A673 (cell line): ENCODE results near the gene RICTOR. TPM values are rescaled to one million over a fixed set of nuclear protein-coding genes. Genes with fewer than 3 reads are reported as not detected.

Source experiments
- BruUV-seq: library from RNA; stranded (reverse); fragments of 400-500 nt; replicated peaks from 2 replicates; lab custom pipeline; 2021; lab: Mats Ljungman, UMichigan
- CTCF ChIA-PET: fragments of 300-600 bp; sonication (Branson Sonifier 250); formaldehyde crosslinking; loops from one replicate; lab custom pipeline; 2022; ENCODE audit warnings: antibody characterized with exemption; lab: Charles Lee
- POLR2A ChIA-PET: fragments of 300-600 bp; sonication (Branson Sonifier 250); formaldehyde crosslinking; loops from one replicate; lab custom pipeline; 2022; ENCODE audit warnings: antibody characterized with exemption; ENCODE audit not compliant: low non-redundant PET; lab: Charles Lee
- DNase-seq: peaks from one replicate; pipeline ENCODE4 v3.0.0-alpha.2; 2015; ENCODE audit warnings: low spot score
- H3K27ac ChIP-seq: fragments of 200-600 bp; sonication (generic); 2 replicates; pipeline ENCODE4 v1.5.1; 2016; ENCODE audit warnings: mixed run types, low read depth, mild to moderate bottlenecking, mixed read lengths, antibody characterized with exemption, low read length; ENCODE audit not compliant: poor library complexity, severe bottlenecking
- H3K27me3 ChIP-seq: fragments of 200-600 bp; sonication (generic); replicated peaks from 2 replicates; pipeline ENCODE4 v1.6.1; 2017; ENCODE audit warnings: mixed run types, low read depth, mild to moderate bottlenecking, mixed read lengths, antibody characterized with exemption, low read length; ENCODE audit not compliant: insufficient read depth, poor library complexity
- H3K36me3 ChIP-seq: fragments of 200-600 bp; sonication (generic); 2 replicates; pipeline ENCODE4 v1.6.1; 2016; ENCODE audit warnings: mixed run types, mild to moderate bottlenecking, mixed read lengths, antibody characterized with exemption, low read length; ENCODE audit not compliant: insufficient read depth, poor library complexity, severe bottlenecking
- H3K4me1 ChIP-seq: fragments of 200-600 bp; sonication (generic); 2 replicates; pipeline ENCODE4 v1.6.1; 2017; ENCODE audit warnings: mixed run types, mild to moderate bottlenecking, mixed read lengths, antibody characterized with exemption, low read length; ENCODE audit not compliant: insufficient read depth, poor library complexity, severe bottlenecking
- H3K4me3 ChIP-seq: fragments of 200-600 bp; sonication (generic); 2 replicates; pipeline ENCODE4 v1.5.1; 2016; ENCODE audit warnings: low read depth, mixed run types, mild to moderate bottlenecking, mixed read lengths, low read length; ENCODE audit not compliant: poor library complexity, severe bottlenecking
- H3K9me3 ChIP-seq: fragments of 200-600 bp; sonication (generic); 2 replicates; pipeline ENCODE4 v1.6.1; 2016; ENCODE audit warnings: mixed run types, low read depth, mild to moderate bottlenecking, mixed read lengths, antibody characterized with exemption, low read length; ENCODE audit not compliant: poor library complexity, severe bottlenecking
- EZH2 ChIP-seq: fragments of 200-600 bp; sonication (generic); IDR thresholded peaks from 2 replicates; pipeline ENCODE4 v1.6.1; 2017; ENCODE audit warnings: borderline replicate concordance, low read depth, mild to moderate bottlenecking, mixed read lengths, antibody characterized with exemption, low read length; ENCODE audit not compliant: poor library complexity, severe bottlenecking
- intact Hi-C: fragments of 100-400 bp; cut with micrococcal nuclease; formaldehyde crosslinking; loops from one replicate; pipeline ENCODE4 v1.10.0; 2022; ENCODE audit not compliant: unreplicated experiment
- total RNA-seq: library from RNA; stranded (reverse); gene quantifications from 2 replicates; pipeline ENCODE4 v1.2.3, GENCODE V29; 2021
- TF ChIP-seq, protein P1 (sequence below): fragments of 300-800, 200-600 bp; sonication (generic); conservative IDR thresholded peaks from 2 replicates; pipeline ENCODE4 v1.5.1; 2017; ENCODE audit warnings: low read depth, mild to moderate bottlenecking, antibody characterized with exemption, low read length, moderate library complexity, mixed read lengths

The RICTOR gene
- total RNA-seq, 1 experiment from 2014 or later: 23.3 TPM

DNA sequence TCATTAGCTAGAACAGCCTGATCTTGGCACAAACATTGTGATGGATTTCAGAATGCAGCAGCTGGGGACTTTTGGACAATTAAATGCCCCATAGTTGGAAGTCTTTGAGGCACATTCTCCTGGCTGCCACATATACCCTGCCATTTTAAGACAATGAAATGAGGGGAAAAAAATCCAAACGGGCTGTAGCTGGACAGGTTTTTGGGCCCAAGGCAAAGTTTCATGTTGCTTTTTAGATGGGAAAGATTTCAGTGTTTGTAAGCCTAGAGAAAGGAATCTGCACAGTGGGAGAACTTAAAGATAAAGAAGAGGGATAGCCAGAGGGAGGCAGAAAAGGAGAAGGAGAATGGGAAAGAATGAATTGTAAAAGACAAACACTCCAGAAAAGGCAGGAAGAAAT is 30.0 kb upstream of the RICTOR start:
- no peak overlapping the region for H3K27ac ChIP-seq
- H3K4me3 ChIP-seq: no peak overlapping the region
- BruUV-seq: no TSS peak
- TF ChIP-seq, protein P1, sequence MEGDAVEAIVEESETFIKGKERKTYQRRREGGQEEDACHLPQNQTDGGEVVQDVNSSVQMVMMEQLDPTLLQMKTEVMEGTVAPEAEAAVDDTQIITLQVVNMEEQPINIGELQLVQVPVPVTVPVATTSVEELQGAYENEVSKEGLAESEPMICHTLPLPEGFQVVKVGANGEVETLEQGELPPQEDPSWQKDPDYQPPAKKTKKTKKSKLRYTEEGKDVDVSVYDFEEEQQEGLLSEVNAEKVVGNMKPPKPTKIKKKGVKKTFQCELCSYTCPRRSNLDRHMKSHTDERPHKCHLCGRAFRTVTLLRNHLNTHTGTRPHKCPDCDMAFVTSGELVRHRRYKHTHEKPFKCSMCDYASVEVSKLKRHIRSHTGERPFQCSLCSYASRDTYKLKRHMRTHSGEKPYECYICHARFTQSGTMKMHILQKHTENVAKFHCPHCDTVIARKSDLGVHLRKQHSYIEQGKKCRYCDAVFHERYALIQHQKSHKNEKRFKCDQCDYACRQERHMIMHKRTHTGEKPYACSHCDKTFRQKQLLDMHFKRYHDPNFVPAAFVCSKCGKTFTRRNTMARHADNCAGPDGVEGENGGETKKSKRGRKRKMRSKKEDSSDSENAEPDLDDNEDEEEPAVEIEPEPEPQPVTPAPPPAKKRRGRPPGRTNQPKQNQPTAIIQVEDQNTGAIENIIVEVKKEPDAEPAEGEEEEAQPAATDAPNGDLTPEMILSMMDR: no peak
- TF ChIP-seq EZH2: no peak
- intact Hi-C loops: no loop called here
- no peaks in the 10 kb centered on the region for H3K4me1 ChIP-seq
- CTCF ChIA-PET: no interaction called here
- H3K27me3 ChIP-seq: no peaks in the 10 kb centered on the region
- H3K36me3 ChIP-seq: no peaks in the 10 kb centered on the region
- DNase-seq: no peak
- POLR2A ChIA-PET: no interaction called here
- no peaks in the 10 kb centered on the region for H3K9me3 ChIP-seq

DNA sequence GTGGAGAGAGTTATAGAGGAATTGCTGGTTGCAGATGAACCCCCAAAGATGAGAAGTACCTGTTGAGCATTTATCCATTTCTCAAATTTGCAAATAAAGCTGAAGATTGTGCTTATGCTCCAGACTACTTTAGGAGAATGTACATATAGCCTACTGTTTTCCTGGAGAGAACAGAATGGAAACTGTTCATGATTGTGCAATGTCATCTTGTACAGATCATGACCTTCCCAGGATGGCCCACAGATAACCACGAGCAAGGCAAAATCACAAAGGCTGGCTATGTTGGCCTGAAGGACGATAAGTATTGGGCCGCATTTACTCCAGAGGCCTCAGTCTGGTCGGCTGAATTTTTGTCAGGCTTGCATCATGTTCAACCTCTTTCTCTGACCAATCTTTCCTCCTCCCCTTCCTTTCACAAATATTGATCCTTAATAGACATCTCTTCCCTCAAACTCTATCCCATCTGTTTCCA is 28.5 kb upstream of the RICTOR start:
- ChIA-PET POLR2A (no interaction called here), CTCF (no interaction called here)
- BruUV-seq: no TSS peak
- no peak for DNase-seq
- TF ChIP-seq, protein P1: no peak
- TF ChIP-seq EZH2: no peak
- no peaks in the 10 kb centered on the region for H3K9me3 ChIP-seq
- H3K4me1 ChIP-seq: no peaks in the 10 kb centered on the region
- no peak overlapping the region for H3K4me3 ChIP-seq
- H3K27ac ChIP-seq: no peak overlapping the region
- no peaks in the 10 kb centered on the region for H3K27me3 ChIP-seq
- intact Hi-C loops: no loop called here
- H3K36me3 ChIP-seq: no peaks in the 10 kb centered on the region

DNA sequence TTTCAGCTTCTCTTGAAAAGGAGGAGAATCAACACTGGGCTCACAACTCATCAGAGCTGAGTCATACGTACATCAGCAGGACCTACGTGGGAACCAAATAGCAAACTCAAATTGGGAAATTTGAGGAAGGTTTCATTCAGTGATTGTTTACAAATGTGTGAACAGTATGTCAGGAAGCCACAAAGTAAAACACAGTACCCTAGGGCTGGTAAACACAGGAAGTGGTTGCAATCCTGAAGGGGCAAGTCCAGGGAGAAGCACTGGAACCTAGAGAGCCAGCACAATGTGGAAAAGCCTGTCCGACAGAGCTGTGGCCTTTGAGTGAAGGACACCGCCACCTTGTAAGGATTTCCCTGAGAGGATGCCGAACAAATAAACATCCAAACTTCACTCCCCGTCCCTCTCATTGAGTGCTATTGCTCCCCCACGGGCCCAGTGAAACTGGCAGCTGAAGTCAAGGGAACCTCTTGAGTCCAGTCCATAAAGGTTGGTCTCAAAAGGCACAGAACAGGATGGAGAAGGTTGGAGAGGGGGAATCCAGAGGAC is 26.7 kb upstream of the RICTOR start:
- no peak overlapping the region for H3K27ac ChIP-seq
- H3K4me1 ChIP-seq: no peaks in the 10 kb centered on the region
- ChIA-PET POLR2A (no interaction called here), CTCF (no interaction called here)
- H3K27me3 ChIP-seq: no peaks in the 10 kb centered on the region
- no TSS peak for BruUV-seq
- no peak for DNase-seq
- intact Hi-C loops: no loop called here
- no peaks in the 10 kb centered on the region for H3K9me3 ChIP-seq
- TF ChIP-seq EZH2: no peak
- TF ChIP-seq, protein P1: no peak
- no peak overlapping the region for H3K4me3 ChIP-seq
- H3K36me3 ChIP-seq: no peaks in the 10 kb centered on the region
